K562 (cell line): Measurements from ENCODE around the gene NUP85. TPM values are rescaled to one million over a fixed set of nuclear protein-coding genes. Genes with fewer than 3 reads are reported as not detected.

Experiments
- BCOR ChIP-seq: fragments of 450-650 bp; IDR thresholded peaks from 2 replicates; pipeline ENCODE4 v1.6.1; 2016
- C11orf30 ChIP-seq: fragments of 450-650 bp; IDR thresholded peaks from 2 replicates; pipeline ENCODE4 v1.6.1; 2016; ENCODE audit warnings: low read depth, mild to moderate bottlenecking
- HOXB6 ChIP-seq: fragments of 250-450 bp; sonication (Bioruptor Pico); IDR thresholded peaks from 2 replicates; pipeline ENCODE4 v1.5.1; 2022; ENCODE audit warnings: mild to moderate bottlenecking, borderline replicate concordance
- MAZ ChIP-seq, 2 experiments: fragments of 450-650 bp in 1 of 2; sonication (generic) in 1 of 2; formaldehyde crosslinking; IDR thresholded peaks in 1 of 2; conservative IDR thresholded peaks in 1 of 2; 2 replicates each; pipeline versions ENCODE4 v1.4.0 to v1.5.0; 2020; ENCODE audit warnings: mild to moderate bottlenecking in 1 of 2, missing genetic modification reagents in 1 of 2
- NFIC ChIP-seq: fragments of 450-650 bp; IDR thresholded peaks from 2 replicates; pipeline ENCODE4 v1.6.1; 2017; ENCODE audit warnings: mild to moderate bottlenecking, inconsistent platforms
- RFX5 ChIP-seq: IDR thresholded peaks from 2 replicates; pipeline ENCODE4 v1.6.1; 2011; ENCODE audit warnings: low read depth, mild to moderate bottlenecking, improper control_type of control experiment, low read length
- SMARCE1 ChIP-seq: fragments of 450-650 bp; IDR thresholded peaks from 2 replicates; pipeline ENCODE4 v1.7.1; 2016; ENCODE audit warnings: mild to moderate bottlenecking
- SP1 ChIP-seq: sonication (generic); formaldehyde crosslinking; IDR thresholded peaks from 2 replicates; pipeline ENCODE4 v1.8.1; 2022; ENCODE audit warnings: mild to moderate bottlenecking, missing genetic modification reagents
- TEAD4 ChIP-seq, 2 experiments: sonication (generic) in 1 of 2; formaldehyde crosslinking in 1 of 2; IDR thresholded peaks; 2 replicates each; pipeline versions ENCODE4 v1.6.1 to v1.8.0; 2012 to 2022; ENCODE audit warnings: borderline replicate concordance in 1 of 2, inconsistent platforms in 1 of 2, low read length in 1 of 2, mild to moderate bottlenecking in 1 of 2, missing genetic modification reagents in 1 of 2
- YBX1 ChIP-seq: fragments of 450-650 bp; IDR thresholded peaks from 2 replicates; pipeline ENCODE4 v1.7.1; 2016; ENCODE audit warnings: mild to moderate bottlenecking
- ZNF12 ChIP-seq: sonication (generic); formaldehyde crosslinking; IDR thresholded peaks from 2 replicates; pipeline ENCODE4 v1.4.0; 2020; ENCODE audit warnings: mild to moderate bottlenecking, missing genetic modification reagents
- ZNF197 ChIP-seq: fragments of 200-800 bp; sonication (Bioruptor generic); IDR thresholded peaks from 2 replicates; pipeline ENCODE4 v1.6.1; 2016; ENCODE audit warnings: low read depth, missing genetic modification characterization, missing compliant biosample characterization
- ZNF696 ChIP-seq: fragments of 250-450 bp; sonication (Bioruptor Pico); conservative IDR thresholded peaks from 2 replicates; pipeline ENCODE4 v1.4.0; 2020; ENCODE audit warnings: mild to moderate bottlenecking, moderate library complexity
- polyA plus RNA-seq, 8 experiments: library from polyadenylated mRNA; depleted of rRNA in 4 of 8; stranded (reverse) in 5 of 8; unstranded in 3 of 8; fragments of >200 nt; fragmentation: Nextera tagmentation in 2 of 8; fragmentation: Illumina TruSeq in 1 of 8; extraction: Ambion mirVana in 2 of 8; extraction: Trizol in 1 of 8; gene quantifications; 2 replicates each; pipeline versions ENCODE4 v1.2.1 to v1.2.3, GENCODE V29; 2011 to 2014; ENCODE audit warnings: inconsistent platforms in 1 of 8, missing spikeins in 1 of 8
- total RNA-seq, 7 experiments: library from RNA; depleted of rRNA in 6 of 7; stranded (reverse); fragments of >200 nt in 6 of 7; fragmentation: Illumina TruSeq in 2 of 7; extraction: Trizol in 2 of 7; gene quantifications; 2 replicates each; pipeline versions ENCODE4 v1.2.1 to v1.2.3, GENCODE V29; 2011 to 2021; ENCODE audit warnings: low replicate concordance in 1 of 7
- TF ChIP-seq, protein P1 (sequence below), 2 experiments: fragments of 450-650 bp; formaldehyde crosslinking in 1 of 2; IDR thresholded peaks; 2 replicates each; pipeline versions ENCODE4 v1.4.0 to v1.6.1; 2014 to 2020; ENCODE audit warnings: mild to moderate bottlenecking in 2 of 2, borderline replicate concordance in 1 of 2, low read depth in 1 of 2
- TF ChIP-seq, protein P2 (sequence below): sonication (generic); IDR thresholded peaks from 2 replicates; pipeline ENCODE4 v1.6.1; 2016
- TF ChIP-seq, protein P3 (sequence below): fragments of 250-450 bp; sonication (Bioruptor Pico); IDR thresholded peaks from 2 replicates; pipeline ENCODE4 v1.4.0; 2020; ENCODE audit warnings: mild to moderate bottlenecking

Gene NUP85
- total and polyA plus RNA-seq, 9 of the 15 experiments (the other 6 are each of a cell fraction or from before 2014, with no cell fraction given): 50.2 to 177 (median 110) TPM

DNA sequence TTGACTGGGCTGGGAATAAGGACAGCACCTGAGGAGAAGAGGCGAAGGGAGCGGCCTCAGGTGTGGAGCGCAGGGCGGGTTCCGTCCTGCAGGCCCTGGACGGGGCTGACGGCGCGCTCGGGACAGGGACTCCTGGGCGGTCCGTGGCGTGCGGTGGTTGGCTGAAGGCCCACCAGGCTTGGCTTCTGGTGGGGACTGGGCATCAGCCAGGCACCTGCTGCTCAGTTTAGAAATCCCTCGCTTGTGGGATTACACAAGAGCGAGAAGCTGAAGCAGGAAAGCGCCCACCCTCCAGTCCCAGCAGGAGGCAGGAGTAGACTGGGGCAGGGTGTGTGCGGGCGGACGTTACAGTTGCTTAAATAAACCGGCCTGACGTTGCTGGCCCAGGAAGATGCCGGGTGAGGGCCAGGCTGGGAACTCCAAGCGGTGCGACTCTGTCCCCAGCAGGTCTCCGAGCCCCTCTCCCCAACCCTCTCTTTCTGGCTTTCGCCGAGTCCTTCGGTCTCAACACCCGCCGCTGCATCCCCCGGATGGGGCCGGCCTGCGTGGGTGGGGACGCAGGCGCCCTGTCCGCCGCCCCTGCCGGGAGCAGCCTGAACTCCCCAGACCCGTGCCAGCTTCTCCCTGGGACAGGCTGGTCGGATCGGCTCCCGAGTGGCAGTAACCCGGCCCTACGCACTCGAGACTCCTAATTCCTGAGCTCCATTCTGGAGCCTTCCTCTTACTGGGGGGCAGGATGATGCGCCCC is 64.9 kb downstream of the NUP85 start (continued):
- TF ChIP-seq, protein P1, sequence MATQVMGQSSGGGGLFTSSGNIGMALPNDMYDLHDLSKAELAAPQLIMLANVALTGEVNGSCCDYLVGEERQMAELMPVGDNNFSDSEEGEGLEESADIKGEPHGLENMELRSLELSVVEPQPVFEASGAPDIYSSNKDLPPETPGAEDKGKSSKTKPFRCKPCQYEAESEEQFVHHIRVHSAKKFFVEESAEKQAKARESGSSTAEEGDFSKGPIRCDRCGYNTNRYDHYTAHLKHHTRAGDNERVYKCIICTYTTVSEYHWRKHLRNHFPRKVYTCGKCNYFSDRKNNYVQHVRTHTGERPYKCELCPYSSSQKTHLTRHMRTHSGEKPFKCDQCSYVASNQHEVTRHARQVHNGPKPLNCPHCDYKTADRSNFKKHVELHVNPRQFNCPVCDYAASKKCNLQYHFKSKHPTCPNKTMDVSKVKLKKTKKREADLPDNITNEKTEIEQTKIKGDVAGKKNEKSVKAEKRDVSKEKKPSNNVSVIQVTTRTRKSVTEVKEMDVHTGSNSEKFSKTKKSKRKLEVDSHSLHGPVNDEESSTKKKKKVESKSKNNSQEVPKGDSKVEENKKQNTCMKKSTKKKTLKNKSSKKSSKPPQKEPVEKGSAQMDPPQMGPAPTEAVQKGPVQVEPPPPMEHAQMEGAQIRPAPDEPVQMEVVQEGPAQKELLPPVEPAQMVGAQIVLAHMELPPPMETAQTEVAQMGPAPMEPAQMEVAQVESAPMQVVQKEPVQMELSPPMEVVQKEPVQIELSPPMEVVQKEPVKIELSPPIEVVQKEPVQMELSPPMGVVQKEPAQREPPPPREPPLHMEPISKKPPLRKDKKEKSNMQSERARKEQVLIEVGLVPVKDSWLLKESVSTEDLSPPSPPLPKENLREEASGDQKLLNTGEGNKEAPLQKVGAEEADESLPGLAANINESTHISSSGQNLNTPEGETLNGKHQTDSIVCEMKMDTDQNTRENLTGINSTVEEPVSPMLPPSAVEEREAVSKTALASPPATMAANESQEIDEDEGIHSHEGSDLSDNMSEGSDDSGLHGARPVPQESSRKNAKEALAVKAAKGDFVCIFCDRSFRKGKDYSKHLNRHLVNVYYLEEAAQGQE (IDR thresholded peaks at IDR 0.05; ENCODE audit: borderline replicate concordance): peak; percentile 31
- TF ChIP-seq, protein P1 (CRISPR knock-in tag; IDR thresholded peaks at IDR 0.05; ENCODE audit: low read depth): no peak
- 0 out of 2 replicates have a peak, but pooled peaks have one; percentile 31 for TF ChIP-seq SMARCE1
- TF ChIP-seq BCOR: 0 out of 2 replicates have a peak, but pooled peaks have one; percentile 18
- no peak; the same call in none of the 2 replicates for TF ChIP-seq NFIC
- TF ChIP-seq, protein P2, sequence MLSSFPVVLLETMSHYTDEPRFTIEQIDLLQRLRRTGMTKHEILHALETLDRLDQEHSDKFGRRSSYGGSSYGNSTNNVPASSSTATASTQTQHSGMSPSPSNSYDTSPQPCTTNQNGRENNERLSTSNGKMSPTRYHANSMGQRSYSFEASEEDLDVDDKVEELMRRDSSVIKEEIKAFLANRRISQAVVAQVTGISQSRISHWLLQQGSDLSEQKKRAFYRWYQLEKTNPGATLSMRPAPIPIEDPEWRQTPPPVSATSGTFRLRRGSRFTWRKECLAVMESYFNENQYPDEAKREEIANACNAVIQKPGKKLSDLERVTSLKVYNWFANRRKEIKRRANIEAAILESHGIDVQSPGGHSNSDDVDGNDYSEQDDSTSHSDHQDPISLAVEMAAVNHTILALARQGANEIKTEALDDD: no peak
- TF ChIP-seq SP1 (CRISPR knock-in tag): peak; percentile 30; the same call in 1 of the 2 replicates
- no peak; the same call in 1 of the 2 replicates for TF ChIP-seq TEAD4 (IDR thresholded peaks at IDR 0.05; ENCODE audit: low read length)
- no peak for TF ChIP-seq TEAD4 (CRISPR knock-in tag; IDR thresholded peaks at IDR 0.05; ENCODE audit: borderline replicate concordance)
- no peak for TF ChIP-seq RFX5
- no peak for TF ChIP-seq ZNF197 (CRISPR knock-in tag)
- TF ChIP-seq HOXB6 (CRISPR knock-in tag): no peak
- TF ChIP-seq ZNF12 (CRISPR knock-in tag): no peak
- no peak for TF ChIP-seq YBX1
- TF ChIP-seq MAZ (CRISPR knock-in tag; conservative IDR thresholded peaks at IDR 0.05 in 1 of 2, IDR thresholded peaks at IDR 0.05 in 1 of 2): peak in 1 of 2 experiments; percentile 32; a peak in 2 of 4 replicates
- TF ChIP-seq ZNF696 (CRISPR knock-in tag): no peak
- TF ChIP-seq C11orf30: 0 out of 2 replicates have a peak, but pooled peaks have one; percentile 10
- TF ChIP-seq, protein P3, sequence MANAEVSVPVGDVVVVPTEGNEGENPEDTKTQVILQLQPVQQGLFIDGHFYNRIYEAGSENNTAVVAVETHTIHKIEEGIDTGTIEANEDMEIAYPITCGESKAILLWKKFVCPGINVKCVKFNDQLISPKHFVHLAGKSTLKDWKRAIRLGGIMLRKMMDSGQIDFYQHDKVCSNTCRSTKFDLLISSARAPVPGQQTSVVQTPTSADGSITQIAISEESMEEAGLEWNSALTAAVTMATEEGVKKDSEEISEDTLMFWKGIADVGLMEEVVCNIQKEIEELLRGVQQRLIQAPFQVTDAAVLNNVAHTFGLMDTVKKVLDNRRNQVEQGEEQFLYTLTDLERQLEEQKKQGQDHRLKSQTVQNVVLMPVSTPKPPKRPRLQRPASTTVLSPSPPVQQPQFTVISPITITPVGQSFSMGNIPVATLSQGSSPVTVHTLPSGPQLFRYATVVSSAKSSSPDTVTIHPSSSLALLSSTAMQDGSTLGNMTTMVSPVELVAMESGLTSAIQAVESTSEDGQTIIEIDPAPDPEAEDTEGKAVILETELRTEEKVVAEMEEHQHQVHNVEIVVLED: no peak
